Peyer's patch (tissue), 4 donors: ENCODE results near the gene CLDN5.
A peak's percentile ranks its signal among the peaks of the same experiment; 100 is the strongest.

Experiments used
- CTCF ChIP-seq, 6 experiments: fragments of 450-650 bp in 4 of 6; fragments of 200-600 bp in 2 of 6; sonication (generic) in 1 of 6; IDR thresholded peaks; one replicate each; pipeline ENCODE4 v1.5.1; 2017 to 2019; ENCODE audit warnings: antibody characterized with exemption in 6 of 6, mild to moderate bottlenecking in 3 of 6, moderate library complexity in 1 of 6
- POLR2A ChIP-seq, 2 donors: fragments of 450-650 bp; IDR thresholded peaks; one replicate each; pipeline ENCODE4 v1.5.1; 2017; ENCODE audit warnings: antibody characterized with exemption in 2 of 2, mild to moderate bottlenecking in 2 of 2, moderate library complexity in 2 of 2

GRCh38 chr22:19488884-19489843, 35.0 kb downstream of the CLDN5 start:
- TF ChIP-seq CTCF (IDR thresholded peaks at IDR 0.05) = peak in 2 of 6 experiments; percentile 9 to 21
- TF ChIP-seq POLR2A (IDR thresholded peaks at IDR 0.05) = no peak
